PC-9 (cell line): ENCODE results near the gene ADAM23. TPM values are rescaled to one million over a fixed set of nuclear protein-coding genes. Genes with fewer than 3 reads are reported as not detected.

Experiments
- BruUV-seq: library from RNA; stranded (reverse); fragments of 400-500 nt; replicated peaks from 2 replicates; lab custom pipeline; 2021; lab: Mats Ljungman, UMichigan
- CTCF ChIA-PET: fragments of 300-600 bp; sonication (Branson Sonifier 250); formaldehyde crosslinking; loops from one replicate; lab custom pipeline; 2022; ENCODE audit warnings: antibody characterized with exemption; lab: Charles Lee
- POLR2A ChIA-PET: fragments of 300-600 bp; sonication (Branson Sonifier 250); formaldehyde crosslinking; loops from one replicate; lab custom pipeline; 2022; ENCODE audit warnings: antibody characterized with exemption; ENCODE audit not compliant: unreplicated experiment; lab: Charles Lee
- DNase-seq, 2 experiments: peaks; one replicate each; pipeline versions ENCODE4 v3.0.0 to v3.0.0-alpha.2; 2015 to 2022; ENCODE audit warnings: mixed read lengths in 1 of 2
- H2AFZ ChIP-seq: fragments of 200-600 bp; sonication (generic); 2 replicates; pipeline ENCODE4 v1.8.1; 2017; ENCODE audit warnings: antibody characterized with exemption
- H3F3A ChIP-seq: fragments of 200-600 bp; sonication (generic); 2 replicates; pipeline ENCODE4 v1.8.1; 2017; ENCODE audit warnings: antibody characterized with exemption, mild to moderate bottlenecking, low read depth; ENCODE audit not compliant: insufficient read depth
- H3K27ac ChIP-seq: fragments of 200-600 bp; sonication (generic); 2 replicates; pipeline ENCODE4 v1.6.1; 2016; ENCODE audit warnings: mixed run types
- H3K27me3 ChIP-seq: fragments of 200-600 bp; sonication (generic); 2 replicates; pipeline ENCODE4 v1.6.1; 2016; ENCODE audit warnings: low read depth, mixed run types; ENCODE audit not compliant: insufficient read depth
- H3K36me3 ChIP-seq: fragments of 200-600 bp; sonication (generic); 2 replicates; pipeline ENCODE4 v1.6.1; 2016; ENCODE audit warnings: low read depth, mixed run types
- H3K4me1 ChIP-seq: fragments of 200-600 bp; sonication (generic); replicated peaks from 2 replicates; pipeline ENCODE4 v1.6.1; 2016; ENCODE audit warnings: mixed run types; ENCODE audit not compliant: insufficient read depth
- H3K4me2 ChIP-seq: fragments of 200-600 bp; sonication (generic); 2 replicates; pipeline ENCODE4 v1.6.1; 2017; ENCODE audit warnings: mixed run types
- H3K4me3 ChIP-seq: fragments of 200-600 bp; sonication (generic); 2 replicates; pipeline ENCODE4 v1.6.1; 2016; ENCODE audit warnings: mixed run types
- H3K79me2 ChIP-seq: fragments of 200-600 bp; sonication (generic); 2 replicates; pipeline ENCODE4 v1.6.1; 2017; ENCODE audit warnings: low read depth, mixed run types
- H3K9me2 ChIP-seq: fragments of 200-600 bp; sonication (generic); 2 replicates; pipeline ENCODE4 v1.8.1; 2017; ENCODE audit warnings: mild to moderate bottlenecking; ENCODE audit not compliant: insufficient read depth
- H3K9me3 ChIP-seq: fragments of 200-600 bp; sonication (generic); 2 replicates; pipeline ENCODE4 v1.8.1; 2016; ENCODE audit warnings: low read depth; ENCODE audit not compliant: insufficient read depth
- H4K20me1 ChIP-seq: fragments of 200-600 bp; sonication (generic); 2 replicates; pipeline ENCODE4 v1.8.1; 2017; ENCODE audit not compliant: insufficient read depth
- CTCF ChIP-seq: fragments of 200-600 bp; sonication (generic); conservative IDR thresholded peaks from 2 replicates; pipeline ENCODE4 v1.6.1; 2017; ENCODE audit warnings: mixed run types, antibody characterized with exemption, mild to moderate bottlenecking, moderate library complexity
- EZH2 ChIP-seq: fragments of 200-600 bp; sonication (generic); IDR thresholded peaks from 2 replicates; pipeline ENCODE4 v1.8.0; 2017; ENCODE audit warnings: antibody characterized with exemption, low read depth
- intact Hi-C: fragments of 100-400 bp; cut with micrococcal nuclease; formaldehyde crosslinking; loops from one replicate; pipeline ENCODE4 v1.10.0; 2022; ENCODE audit not compliant: unreplicated experiment
- total RNA-seq: library from RNA; stranded (reverse); gene quantifications from 2 replicates; pipeline ENCODE4 v1.2.3, GENCODE V29; 2021

ADAM23 gene
- total RNA-seq, 1 experiment from 2014 or later, result 12.0 TPM

- no peaks in the 10 kb centered on the region for H3K9me3 ChIP-seq
- no peaks in the 10 kb centered on the region for H3F3A ChIP-seq
- no peaks in the 10 kb centered on the region for H3K9me2 ChIP-seq
- intact Hi-C loops, result no loop called here
- TF ChIP-seq CTCF (no peak), EZH2 (no peak)
- no peaks in the 10 kb centered on the region for H4K20me1 ChIP-seq
- no TSS peak for BruUV-seq
- no peak overlapping the region for H3K4me3 ChIP-seq
- H3K27me3 ChIP-seq, result no peaks in the 10 kb centered on the region
- H3K27ac ChIP-seq, result no peak overlapping the region
- CTCF ChIA-PET, result no interaction called here
- H2AFZ ChIP-seq, result no peak overlapping the region
- no peaks in the 10 kb centered on the region for H3K4me1 ChIP-seq
- H3K36me3 ChIP-seq, result no peaks in the 10 kb centered on the region
- DNase-seq, result no peak
- no peaks in the 10 kb centered on the region for H3K79me2 ChIP-seq
- POLR2A ChIA-PET, result no interaction called here
- H3K4me2 ChIP-seq, result no peak overlapping the region
Observed at GRCh38 chr2:206433190-206433589, 10.1 kb upstream of the ADAM23 start.

- Histone ChIP-seq H2AFZ (no peak overlapping the region), H3K9me2 (no peaks in the 10 kb centered on the region), H3K79me2 (no peaks in the 10 kb centered on the region), H3K27me3 (no peaks in the 10 kb centered on the region), H3K27ac (no peak overlapping the region), H3F3A (no peaks in the 10 kb centered on the region), H3K4me2 (no peak overlapping the region), H4K20me1 (no peaks in the 10 kb centered on the region), H3K4me3 (no peak overlapping the region), H3K4me1 (no peaks in the 10 kb centered on the region), H3K9me3 (no peaks in the 10 kb centered on the region), H3K36me3 (no peaks in the 10 kb centered on the region)
- DNase-seq, result no peak
- TF ChIP-seq CTCF, result no peak
- no peak for TF ChIP-seq EZH2
- ChIA-PET CTCF (no interaction called here), POLR2A (no interaction called here)
- intact Hi-C loops, result no loop called here
- no TSS peak for BruUV-seq
Observed at GRCh38 chr2:206433686-206434085, 9.6 kb upstream of the ADAM23 start.

- no TSS peak for BruUV-seq
- no peaks in the 10 kb centered on the region for H3K36me3 ChIP-seq
- H3K79me2 ChIP-seq, result no peaks in the 10 kb centered on the region
- H3F3A ChIP-seq, result no peaks in the 10 kb centered on the region
- H3K4me3 ChIP-seq, result no peak overlapping the region
- H2AFZ ChIP-seq, result no peak overlapping the region
- no peaks in the 10 kb centered on the region for H3K27me3 ChIP-seq
- no peaks in the 10 kb centered on the region for H3K9me2 ChIP-seq
- intact Hi-C loops, result no loop called here
- H3K4me2 ChIP-seq, result no peak overlapping the region
- DNase-seq, result no peak
- no peak overlapping the region for H3K27ac ChIP-seq
- TF ChIP-seq EZH2, result no peak
- TF ChIP-seq CTCF, result no peak
- H4K20me1 ChIP-seq, result no peaks in the 10 kb centered on the region
- ChIA-PET CTCF (no interaction called here), POLR2A (no interaction called here)
- no peaks in the 10 kb centered on the region for H3K9me3 ChIP-seq
- no peaks in the 10 kb centered on the region for H3K4me1 ChIP-seq
Observed at GRCh38 chr2:206435742-206436141, 7.6 kb upstream of the ADAM23 start.
